GM18508 (cell line): Measurements from ENCODE around the gene SAFB2.

Source experiments
- ATAC-seq: cut with Tn5 transposase; IDR thresholded peaks from one replicate; pipeline ENCODE4 v1.9.1; 2021; ENCODE audit warnings: moderate number of reproducible peaks; ENCODE audit not compliant: insufficient read depth, unreplicated experiment

SAFB2 gene

DNA sequence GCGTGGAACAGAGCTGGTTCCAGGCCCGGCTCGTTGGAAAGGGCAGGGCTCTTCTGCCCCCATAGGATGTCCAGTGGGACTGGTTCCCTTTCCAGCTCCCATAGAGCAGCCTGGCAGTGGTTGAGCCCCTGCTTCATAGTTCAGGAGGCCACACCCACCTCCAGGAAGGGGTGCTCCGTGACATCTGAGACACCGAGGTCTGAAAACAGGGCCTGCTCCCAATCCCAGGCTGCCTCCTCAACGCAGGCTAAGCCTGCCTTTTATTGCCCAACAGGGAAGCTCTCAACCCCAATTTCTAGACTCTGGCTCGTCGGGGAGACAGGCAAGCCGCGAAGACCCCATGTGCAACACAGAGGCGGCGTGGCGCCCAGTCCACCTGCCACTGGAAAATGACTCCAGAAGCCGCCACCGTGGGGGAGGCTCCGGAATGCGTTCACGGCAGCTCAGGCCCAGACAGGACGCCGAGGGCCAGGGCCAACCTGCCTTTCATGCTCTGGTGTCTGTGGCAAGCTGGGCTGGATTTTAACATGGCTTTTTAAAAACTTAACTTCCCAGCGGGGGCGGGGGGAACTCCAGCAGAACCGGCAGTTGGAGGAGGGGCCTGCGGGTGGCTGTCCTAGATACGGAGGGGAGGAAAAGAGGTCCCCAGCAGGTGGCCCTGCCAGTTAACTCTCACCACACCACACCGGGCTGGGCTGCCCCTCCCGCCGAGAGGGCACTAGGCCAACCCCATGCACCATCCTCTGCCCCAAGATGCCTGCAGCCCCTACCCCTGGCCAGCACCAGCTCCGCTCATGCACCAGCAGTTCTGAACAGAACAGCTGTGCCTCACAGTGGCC is 36.9 kb downstream of the SAFB2 start:
- ATAC-seq, result no peak

DNA sequence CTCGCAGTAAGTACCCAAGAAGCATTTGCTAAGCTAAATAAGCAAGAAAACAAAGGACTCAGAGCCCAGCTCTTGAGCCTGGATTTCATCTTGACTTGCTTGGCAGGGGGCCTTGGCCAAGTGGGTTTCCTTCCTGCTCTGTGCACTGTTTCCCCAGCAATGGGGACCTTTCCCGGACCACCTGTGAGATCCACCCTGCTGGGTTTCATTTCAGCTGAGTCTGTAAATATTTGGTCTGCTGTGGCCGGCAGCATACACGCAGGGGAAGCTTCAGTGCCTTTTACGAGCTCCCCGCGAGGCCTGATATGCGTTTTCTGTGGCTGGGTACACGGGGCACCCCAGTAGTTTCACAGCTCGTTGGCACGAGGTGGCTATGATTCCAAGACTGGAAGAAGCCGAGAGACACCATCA is 42.4 kb downstream of the SAFB2 start:
- no peak for ATAC-seq

DNA sequence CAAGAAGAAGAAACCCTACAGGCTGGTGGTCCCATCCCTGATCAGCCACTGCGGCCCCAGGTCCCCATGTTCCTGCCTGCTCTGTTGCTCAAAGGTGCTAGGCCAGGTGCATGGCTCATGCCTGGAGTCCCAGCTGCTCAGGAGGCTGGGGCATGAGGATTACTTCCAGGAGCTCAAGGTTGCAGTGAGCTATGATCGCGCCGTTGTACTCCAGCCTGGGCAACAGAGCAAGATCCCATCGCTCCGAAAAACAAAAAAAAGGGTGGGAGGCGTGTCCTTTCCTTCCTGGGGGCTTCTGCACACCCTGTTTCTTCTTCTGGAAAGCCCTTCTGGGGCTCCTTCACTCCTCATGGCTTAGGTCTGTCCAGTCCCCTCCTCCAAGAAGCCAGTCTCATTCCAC is 42.9 kb downstream of the SAFB2 start:
- ATAC-seq, result no peak

DNA sequence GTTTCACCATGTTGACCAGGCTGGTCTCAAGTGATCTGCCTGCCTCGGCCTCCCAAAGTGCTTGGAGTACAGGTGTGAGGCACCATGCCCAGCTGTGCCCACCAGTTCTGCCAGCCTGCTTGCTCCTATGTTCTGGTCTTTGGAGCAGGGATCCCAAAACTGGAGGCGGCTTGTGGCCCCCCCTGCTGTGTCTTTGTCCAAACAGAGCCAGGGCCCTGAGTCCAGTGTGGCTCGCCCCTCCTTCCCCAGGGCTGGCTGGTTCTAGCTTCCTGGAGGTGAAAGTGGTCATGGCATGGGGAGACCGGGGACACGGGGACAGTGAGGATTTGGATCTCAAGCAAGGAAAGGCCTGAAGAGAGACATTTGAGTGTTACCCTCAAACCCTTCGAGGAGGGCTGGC is 43.3 kb downstream of the SAFB2 start:
- no peak for ATAC-seq

DNA sequence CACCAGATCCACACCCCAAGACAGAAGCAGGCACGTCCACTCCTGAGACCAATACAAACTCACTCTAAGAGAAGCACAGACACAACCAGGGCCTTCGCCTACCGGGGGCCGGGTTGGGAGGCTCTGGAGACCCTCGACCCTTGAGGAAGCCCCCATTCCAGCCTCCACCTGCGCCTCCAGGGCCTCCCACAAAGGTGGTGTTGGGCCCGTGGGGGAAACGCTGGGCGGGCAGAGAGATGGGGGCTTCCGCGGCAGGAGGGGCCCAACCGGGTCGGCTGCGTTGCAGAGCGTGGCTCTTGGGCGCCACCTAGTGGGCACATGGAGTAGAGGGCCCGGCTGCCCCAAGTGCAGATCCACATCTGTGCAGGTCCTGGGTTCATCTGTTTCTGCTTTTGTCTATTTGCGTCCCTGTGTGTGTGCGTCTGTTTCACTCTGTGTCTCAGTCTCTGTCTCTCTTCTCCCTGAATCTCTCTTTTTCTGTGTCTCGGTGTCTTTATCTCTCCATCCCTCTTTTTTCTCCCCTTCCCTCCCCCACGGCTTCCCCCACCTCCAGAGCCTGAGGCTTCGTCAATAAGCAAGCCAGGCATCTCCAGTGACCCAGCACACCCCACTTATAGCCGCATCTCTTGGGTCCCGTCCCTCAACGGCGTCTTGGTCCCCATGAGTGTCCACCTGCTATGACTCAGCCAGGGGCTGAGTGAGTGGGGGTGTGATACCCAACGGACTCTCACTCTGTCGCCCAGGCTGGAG is 44.3 kb downstream of the SAFB2 start:
- ATAC-seq, result no peak

DNA sequence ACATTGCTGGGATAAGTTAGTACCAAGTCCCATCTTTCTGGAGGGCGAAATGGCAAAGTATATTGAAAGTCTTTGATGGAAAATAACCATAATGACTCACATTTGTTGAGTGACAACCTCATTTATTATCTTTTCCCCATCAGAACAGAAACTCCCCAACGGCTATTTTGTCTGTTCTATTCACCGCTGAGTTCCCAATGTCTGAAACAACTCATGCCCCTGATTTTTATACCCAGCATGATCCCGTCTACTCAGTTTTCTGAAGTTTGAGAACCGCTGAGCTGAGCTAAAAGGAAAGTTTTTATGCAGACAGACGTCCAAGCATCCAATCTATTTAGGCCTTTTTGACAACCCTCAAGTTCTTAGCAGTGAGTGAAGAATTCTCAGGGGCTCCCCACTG is 47.0 kb downstream of the SAFB2 start:
- ATAC-seq, result no peak

DNA sequence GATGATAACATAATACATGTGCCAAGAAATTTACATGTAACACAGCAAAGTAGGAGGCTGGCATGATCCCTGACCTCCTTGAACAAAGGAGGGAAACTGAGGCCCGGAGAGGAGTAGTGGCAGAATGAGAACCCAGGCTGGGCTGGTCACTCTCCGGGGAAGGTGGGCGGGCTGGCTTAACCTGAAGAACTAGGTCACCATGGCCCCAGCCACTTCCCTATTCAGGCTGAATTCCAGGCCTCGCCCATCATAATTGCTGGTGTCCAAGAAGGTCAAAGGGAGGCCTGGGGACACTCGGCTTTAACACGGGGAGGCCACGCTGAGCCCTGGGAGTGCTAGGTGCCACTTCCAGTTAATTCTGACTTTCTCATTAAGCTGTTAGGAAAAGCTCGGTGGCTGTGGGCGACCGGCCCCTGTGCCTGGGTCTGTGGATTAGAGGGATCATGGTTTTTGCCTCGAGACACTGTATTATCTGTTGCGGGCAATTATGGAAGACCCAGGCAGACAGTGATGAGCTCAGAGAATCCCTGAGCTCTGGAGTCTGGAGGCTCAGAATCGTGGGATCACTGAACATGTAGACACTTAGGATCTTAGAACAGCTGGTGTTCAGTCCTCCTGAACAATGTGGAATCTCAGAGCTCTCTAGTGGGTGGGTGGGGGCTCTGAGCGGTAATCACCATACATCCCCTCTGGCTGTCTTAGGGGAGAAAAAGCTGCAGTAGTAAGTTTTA is 49.9 kb downstream of the SAFB2 start:
- no peak for ATAC-seq

DNA sequence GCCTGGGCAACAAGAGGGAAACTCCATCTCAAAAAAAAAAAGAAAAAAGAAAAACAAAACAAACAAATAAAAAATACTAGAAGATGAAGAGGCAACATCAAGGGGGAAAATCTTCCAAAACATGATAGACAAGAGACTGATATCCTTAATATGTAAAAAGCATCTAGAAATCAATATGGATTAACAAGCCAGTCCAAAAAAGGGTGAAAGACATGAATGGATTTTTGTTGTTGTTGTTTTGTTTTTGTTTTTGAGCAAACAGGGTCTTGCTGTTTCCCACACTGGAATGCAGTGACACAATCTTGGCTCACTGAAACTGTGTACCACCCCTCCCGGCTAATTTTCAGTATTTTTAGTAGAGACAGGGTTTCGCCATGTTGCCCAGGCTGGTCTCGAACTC is 50.8 kb downstream of the SAFB2 start:
- no peak for ATAC-seq

DNA sequence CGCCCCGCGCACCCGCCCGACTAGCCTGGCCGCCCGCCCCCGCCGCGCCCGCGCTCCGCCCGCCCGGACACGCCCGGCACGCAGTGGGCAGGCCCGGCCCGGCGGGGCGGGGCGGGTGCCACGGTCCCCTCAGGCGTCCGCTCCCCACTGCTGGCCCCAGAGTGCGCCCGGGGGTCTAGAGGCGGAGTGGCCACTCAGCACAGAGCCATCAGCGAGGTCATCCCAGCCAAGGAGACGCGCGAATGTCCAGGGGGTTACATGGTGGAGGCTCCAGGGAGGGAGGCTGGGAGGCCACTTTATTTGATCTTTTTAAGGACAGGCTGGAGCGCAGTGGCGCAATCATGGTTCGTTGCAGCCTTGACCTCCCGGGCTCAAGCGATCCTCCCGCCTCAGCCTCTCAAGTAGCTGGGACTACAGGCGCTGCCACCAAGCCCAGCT is 54.6 kb downstream of the SAFB2 start:
- ATAC-seq, result no peak

DNA sequence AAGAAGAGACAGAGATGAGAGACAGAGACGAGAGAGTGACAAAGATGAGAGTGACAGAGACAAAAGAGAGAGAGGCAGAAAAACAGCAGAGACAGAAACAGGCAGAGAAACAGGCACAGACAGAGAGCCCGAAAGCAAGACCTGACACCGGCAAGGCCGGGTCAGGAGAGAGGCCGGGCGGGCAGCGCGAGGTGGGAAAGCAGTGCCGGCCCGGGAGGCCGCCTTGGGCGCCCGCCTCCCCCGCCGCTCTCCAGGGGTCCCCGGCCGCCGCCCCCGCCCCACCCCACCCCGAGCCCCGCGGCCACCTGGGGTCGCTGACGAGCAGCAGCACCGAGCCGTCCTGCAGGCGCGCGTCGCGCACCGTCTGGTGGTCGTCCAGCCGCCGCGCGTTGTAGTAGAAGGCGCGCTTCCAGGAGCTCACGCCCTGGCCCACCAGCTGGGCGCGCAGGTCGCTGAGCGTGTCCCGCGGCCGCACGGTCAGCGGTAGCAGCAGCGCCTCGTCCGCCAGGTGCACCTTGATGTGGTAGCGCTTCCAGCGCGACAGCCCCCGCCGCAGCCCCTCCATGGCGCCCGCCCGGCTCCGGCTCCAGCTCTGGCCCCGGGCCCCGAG is 55.1 kb downstream of the SAFB2 start, which contains the start of gene TINCR:
TSS of gene TINCR (minus strand) at position 594 of the 610 bp plus-strand sequence.
- ATAC-seq, result no peak

DNA sequence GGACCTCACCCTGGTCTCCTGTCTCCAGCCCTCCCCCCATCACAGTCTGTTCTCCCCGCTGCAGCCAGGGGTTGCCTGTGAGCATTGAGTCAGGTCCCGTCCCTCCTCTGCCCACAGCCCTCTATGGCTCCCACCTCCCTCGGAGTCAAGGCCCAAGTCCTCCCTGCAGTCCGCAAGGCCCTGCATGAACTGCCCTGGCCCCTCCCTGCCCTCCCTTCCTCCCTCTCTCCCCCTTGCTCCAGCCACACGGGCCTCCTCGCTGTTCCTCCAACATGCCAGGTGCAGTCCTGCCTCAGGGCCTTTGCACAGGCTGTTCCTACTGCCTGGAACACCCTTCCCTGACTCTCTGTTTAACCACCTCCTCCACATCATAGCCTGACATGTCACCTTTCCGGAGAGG is 57.6 kb downstream of the SAFB2 start:
- no peak for ATAC-seq

DNA sequence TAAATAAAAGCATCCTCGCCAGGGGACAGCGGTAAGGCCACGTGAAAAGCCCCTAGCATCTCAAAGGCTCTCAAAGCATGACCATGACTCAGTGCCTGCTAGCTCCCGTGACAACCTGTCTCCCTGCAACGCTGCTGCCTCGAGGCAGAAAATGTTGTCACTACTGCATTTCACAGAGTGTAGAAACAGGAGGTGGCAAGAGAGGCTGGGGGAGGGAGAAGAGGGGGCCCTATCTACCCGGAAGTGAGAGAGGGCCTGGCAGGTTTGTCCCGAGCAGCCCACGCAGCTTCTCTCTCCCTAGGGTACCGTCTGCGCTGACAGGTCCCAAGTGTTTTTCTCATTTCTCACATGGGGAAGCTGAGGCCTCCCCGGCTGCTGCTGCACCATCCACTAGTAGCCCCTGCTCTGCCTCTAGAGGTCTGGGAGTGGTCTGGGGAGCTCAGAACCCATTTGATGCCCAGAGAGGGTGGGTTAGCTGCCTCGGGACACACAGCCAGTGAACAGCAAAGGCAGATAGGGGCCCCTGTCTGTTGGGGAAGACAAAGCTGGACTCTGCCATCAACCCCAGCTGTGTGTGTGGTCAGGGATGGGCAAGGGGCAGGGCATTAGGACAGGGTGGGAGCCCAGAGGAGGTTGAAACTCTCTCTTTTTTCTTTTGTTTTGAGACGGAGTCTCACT is 58.5 kb downstream of the SAFB2 start:
- no peak for ATAC-seq

DNA sequence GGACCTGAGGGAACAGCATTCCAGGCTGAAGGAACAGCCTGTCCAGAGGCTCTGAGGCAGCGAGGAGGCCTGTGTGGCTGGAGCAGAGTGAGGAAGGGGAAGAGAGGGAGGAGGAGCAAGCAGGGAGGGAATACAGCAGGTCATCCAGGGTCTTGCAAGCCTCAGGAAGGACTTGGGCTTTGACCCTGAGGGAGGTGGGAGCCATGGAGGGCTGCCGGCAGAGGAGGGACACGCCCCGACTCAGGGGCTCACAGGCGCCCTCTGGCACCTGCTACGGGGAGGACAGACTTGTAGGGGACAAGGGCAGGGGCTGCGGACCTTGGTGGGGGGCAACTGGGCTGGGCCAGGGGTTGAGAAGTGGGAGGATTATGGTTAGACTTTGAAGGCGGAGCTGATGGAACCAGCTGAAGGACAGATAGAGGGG is 59.6 kb downstream of the SAFB2 start:
- ATAC-seq, result no peak

DNA sequence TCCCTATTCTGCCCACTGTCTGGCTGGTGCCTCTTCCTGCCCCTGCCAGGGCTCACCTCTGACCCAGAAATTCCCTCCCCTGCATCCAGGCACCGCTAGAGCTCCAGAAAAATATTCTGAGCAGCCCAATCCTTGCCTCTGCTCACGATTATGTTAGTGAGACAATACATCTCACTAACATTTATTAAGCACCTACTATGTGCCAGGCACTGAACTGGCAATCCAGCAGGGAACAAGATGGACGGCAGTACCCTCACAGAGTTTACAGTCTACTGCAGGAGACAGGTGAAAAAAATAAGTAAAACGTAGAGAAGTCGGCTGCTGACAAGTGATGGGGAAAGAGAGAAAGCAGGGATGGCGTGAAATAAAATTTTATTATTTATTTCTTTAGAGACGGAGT is 60.3 kb downstream of the SAFB2 start:
- ATAC-seq, result no peak

DNA sequence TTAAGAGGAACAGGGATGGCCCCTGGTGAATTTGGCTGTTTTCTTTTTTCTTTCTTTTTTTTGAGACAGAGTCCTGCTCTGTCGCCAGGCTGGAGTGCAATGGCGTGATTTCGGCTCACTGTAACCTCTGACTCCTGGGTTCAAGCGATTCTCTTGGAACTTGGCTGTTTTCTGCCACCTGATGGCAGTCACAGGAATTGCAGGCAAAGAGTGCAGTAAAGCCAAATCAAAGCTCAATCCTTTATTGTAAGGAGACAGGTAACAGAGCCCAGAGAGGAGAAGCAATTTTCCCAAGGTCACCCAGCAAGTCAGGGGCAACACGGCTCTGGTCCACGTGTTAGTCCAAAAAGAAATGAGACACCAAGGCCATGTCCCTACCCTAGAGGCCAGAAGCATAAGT is 61.0 kb downstream of the SAFB2 start:
- ATAC-seq, result no peak

DNA sequence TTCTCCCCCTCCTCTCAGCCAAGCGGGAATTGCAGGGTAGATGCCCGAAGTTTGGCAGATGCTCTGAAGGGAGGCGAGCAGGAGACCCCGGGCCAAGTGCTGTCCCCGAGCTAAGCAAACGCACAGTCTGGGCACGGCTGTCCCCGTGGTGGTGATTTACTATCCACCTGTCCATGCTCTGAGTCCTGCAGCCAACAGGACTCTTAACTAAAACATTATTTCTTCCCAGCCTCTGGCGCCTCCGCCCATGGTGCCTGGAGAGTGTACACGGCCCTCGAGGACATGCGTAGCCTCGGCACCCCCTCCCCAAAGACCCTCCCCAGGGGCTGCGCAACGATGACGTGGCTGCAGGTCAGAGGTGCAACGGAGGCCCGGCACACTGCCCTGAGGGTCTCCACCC is 62.4 kb downstream of the SAFB2 start:
- ATAC-seq, result no peak

DNA sequence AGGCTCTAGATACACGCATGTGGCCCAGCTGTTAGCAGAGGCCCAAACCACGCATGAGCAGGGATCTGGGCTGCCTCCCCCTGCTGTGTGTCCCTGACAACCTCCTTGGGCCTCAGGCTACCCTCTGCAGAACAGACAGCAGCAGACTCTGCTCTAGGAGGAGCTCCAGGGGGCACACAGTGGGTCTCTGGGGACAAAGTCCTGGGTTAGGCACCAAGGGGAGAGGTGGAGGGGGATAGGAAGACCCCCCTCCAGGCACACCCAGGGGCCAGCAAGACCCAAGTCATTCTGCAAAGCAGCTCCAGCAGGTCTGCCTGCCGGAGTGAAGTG is 62.8 kb downstream of the SAFB2 start:
- ATAC-seq, result no peak

DNA sequence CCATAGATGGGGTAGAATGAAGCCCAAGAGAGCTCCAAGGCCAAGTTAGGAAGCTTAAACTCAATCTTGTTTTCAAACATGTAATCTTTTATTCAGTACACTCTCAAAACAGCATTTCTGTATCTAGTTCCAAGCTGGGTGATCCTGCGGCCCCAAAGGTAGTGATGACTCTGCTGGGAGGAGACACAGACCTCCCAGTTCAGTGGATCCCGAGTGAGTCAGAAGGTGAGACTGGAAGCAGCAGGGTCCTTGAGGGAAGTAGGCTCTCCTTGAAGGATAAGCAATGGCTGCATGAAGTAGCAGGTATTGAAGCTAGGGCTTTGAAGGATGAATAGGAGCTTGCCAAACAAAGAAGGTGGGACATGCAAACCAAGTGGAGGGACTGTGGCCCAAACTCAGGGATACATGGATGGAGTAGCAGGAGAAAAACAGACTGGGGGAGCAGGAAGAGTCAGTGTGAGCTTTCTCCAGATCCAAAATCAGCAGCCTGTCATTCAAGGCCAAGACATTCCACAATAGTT is 64.4 kb downstream of the SAFB2 start:
- no peak for ATAC-seq

DNA sequence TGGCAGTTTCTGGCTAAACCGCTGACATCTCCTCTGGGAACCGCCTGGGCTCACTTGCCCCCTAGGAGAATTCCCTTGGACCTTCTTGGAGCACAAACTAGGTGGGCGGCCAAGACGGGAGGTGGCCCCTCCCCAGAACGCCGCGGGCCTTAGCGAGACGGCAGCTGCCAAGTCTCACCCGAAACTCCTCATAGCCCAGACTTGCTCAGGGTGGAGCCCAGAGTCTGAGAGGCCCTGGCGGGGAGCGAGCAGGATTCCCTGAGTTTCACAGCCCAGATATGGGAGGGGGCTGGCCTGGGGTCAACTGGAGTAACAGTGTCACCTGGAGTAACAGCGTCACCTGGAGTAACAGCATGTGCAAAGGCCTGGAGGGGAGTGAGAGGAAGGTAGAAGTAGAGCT is 64.9 kb downstream of the SAFB2 start:
- no peak for ATAC-seq

DNA sequence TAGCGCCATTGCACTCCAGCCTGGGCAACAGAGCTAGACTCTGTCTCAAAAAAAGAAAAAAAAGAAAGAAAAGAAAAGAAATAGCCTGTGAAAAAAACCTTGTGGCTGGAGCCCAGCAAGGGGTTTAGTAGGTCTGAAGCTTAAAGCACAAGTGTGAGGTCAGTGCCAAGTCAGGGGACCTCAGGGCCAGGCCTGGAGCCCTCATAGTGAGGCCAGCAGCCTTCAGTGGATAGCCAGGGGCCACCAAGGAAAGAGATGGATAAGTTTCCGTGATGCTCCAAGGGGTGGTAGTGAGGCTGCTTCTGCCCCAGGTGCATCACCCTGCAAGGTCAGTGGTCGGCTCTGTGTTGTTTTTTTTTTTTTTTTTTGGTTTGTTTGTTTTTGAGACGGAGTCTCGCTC is 67.7 kb downstream of the SAFB2 start:
- no peak for ATAC-seq
